ENCODE results near the gene MAF.
A peak's percentile ranks its signal among the peaks of the same experiment; 100 is the strongest.

MAF gene

DNA sequence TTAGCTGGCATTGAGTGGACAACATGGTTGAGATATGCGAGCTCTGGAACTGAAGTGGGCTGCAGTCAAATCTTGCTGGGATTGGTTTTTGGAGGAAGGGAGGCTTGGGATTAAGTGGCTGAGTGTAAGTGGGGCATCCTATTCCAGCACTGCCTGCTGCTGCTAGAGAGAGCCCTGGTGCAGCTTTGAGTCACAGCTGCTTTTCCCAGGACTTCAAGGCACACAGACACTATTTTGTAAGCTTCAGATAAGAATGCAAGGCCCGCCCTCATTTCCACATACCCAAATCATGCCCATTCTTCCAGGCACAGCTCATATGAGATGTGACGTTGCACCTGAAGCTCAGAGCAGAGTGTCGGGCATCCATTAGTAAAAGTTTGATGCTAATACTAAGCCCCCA lies 10.2 kb upstream of the MAF start:
- DNase-seq = no peak

DNA sequence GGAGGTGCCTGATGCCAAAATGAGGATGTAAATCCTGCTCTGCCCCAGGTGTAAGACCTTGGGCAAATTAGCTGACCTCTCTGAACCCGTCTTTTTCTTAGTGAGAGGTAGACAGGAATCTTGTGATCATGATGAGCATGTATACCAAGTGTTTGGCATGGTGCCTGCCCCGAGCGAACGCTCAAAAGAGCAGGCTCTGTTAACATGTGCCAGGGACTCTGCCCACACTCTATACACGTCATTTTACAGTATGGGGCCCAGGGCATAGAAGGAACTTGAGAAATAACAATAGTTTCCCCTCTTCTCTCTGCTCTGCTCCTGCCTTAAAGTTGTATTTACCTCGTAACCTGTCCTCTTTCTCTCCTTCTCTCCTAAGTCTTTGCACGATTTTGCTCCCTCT lies 9.3 kb upstream of the MAF start:
- DNase-seq = no peak

DNA sequence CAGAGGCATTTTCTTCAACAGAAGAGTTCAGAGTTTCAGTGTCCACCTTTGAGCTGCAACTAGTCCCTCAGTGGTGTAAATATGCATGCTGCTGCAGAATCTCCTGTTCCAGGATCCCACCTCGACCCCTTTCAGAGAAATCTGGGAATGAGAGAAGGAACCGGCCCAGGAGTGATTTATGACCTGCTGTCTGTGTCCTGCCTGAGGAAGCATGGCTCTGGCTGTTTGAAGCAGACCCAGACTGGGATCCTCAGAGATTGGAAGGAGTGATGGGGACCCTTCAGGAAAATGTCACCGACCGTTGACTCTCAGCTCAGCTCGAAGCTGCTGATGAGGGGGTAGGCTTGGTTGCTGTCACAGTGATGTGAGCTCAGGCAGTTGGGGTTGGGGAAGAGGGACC lies 8.4 kb upstream of the MAF start:
- DNase-seq = no peak

DNA sequence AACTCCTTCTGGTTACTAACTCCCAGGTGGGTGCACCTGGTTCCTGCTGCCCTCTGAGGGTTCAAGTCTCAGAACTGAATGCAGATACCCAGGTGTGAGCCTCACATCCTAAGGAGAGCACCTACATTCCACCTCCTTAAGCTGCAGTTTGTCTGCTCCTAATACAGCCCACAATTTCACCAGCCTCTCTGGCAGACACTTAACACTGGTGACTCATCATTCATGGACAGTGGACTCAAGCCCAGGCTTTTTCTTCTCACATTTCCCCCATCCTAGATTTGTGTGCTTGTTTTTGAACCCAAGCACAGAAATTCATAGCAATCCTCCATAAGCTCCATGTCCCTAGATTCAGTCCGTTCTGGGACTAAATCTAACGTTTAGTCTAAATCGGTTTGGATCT lies 7.0 kb upstream of the MAF start:
- DNase-seq = peak; percentile 55

DNA sequence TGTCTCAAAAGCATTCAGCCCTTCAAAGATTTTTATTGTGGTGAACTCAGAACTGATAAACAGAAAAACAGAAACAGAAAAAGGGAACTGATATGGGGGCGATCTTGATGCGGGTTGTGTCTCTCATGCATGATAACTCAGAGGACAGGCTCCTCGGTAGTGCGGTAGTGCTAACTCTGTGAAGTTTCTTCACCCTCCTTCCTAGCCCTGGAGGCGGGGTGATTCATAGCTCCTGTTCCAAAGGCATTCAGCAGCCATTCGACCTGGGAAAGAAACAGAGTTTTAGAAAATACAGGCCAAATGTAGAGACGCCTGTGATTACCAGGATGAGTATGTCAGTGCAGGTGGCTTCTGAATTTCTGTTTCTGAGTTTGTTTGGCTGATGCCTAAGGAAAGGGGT lies 5.5 kb upstream of the MAF start:
- DNase-seq = peak; percentile 20

DNA sequence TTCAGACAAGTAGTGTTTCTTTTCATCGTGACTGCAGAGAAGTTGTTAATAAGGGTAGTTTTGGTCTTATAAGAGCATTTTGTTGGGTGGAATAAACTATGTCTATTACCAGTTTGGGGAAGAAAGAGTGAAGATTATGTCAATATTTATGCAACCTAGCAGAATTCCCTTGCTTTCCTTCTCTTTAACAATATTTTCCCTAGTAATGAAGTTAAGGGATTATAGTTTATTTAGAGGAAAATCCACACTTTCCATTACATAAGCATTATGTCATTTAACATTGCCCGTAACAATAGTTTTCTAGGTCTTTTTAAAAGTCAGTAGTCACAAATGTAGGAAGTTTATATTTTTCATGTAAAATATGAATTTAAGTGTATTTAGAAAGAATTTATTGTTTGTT lies 2.5 kb upstream of the MAF start:
- DNase-seq = no peak

DNA sequence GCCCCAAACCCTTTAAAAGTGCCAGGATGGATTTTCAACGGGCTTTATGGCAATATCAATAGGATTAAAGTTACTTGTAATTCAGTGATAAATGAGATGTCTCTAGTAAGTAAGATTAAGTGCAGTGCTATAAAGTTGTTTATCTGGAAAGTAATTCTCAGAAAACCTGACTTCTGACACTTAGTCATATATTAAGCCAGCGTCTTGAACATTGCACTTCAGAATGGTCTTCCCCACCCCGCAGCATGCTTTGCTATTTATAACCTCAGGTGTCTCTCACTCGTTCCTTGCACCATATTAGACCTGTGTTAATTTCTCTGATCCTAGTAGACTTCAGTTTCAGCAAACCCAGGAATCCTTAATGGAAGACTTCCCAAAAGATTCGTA lies 2.1 kb upstream of the MAF start:
- no peak for DNase-seq

DNA sequence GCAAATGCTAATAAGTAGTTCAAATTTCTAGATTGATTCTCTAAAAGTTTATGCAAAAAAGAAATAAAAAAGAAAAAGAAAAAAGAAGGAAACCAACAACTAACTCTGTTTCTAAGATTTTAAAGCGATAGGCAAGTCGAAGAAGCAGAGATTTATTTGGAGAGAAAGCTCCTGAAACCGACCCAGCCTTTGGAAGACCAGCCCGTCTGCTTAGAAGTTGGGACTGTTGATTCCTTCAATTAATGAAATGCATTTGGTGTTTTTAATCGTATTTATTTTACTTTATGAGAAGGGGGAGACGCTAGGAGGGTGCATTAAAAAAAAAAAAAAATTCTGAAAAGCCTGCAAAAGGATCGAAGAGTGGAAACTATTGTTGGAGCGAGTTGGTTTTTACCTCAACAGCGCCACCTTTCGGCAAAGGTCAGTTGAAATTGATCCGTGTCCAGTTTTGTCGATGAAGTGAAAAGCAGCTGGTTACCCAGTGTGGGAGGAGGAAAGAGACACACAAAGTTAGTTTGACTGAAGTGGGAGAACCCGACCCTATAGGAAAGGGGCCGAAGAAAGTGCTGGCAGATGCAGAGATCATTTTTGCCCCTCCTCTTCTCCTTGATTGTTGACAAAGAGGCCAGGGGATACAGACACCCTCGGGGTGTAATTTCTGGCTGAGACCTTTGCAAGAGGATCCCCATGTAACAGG lies 1.5 kb upstream of the MAF start:
- DNase-seq = peak; percentile 76

DNA sequence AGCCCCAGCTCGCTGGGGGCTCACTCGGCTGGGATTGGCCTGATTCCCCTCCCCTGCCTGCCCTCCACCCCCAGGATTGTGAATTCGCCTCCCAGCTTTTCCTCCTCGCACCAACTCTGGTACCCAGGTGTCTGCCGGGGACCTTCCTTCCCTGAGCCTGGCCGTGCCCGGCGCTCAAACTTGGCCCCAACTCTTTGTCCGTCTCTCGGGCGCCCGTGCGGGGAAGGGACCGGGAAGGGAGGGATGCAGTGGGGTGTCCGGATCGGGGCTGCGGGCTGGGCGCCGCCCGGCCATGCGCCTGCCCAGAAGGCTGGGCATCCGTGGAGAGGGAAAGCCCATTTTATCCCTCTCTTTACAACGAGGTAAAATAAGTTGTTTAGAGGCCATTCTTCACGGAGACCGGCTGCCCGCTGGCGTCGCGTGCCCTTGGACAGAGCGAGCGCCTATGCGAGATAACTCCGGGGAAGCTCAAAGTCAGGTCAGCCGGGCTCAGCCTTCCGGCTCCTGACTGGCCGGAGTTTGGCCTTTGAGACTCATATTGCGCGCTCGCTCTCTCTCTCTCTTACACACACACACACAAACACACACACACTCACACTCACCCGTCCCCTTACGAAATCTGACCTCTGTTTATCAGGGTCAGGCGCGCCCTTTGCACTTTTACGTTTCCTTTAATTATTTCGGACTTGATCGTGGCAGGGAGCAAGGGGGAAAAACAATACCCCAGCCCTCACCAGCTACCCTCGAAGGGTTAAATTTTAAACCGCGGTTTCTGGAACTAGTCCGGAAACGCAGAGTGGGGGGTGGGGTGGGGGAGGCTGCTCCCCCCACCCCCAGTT lies 774 bp upstream of the MAF start:
- DNase-seq = peak; percentile 63

DNA sequence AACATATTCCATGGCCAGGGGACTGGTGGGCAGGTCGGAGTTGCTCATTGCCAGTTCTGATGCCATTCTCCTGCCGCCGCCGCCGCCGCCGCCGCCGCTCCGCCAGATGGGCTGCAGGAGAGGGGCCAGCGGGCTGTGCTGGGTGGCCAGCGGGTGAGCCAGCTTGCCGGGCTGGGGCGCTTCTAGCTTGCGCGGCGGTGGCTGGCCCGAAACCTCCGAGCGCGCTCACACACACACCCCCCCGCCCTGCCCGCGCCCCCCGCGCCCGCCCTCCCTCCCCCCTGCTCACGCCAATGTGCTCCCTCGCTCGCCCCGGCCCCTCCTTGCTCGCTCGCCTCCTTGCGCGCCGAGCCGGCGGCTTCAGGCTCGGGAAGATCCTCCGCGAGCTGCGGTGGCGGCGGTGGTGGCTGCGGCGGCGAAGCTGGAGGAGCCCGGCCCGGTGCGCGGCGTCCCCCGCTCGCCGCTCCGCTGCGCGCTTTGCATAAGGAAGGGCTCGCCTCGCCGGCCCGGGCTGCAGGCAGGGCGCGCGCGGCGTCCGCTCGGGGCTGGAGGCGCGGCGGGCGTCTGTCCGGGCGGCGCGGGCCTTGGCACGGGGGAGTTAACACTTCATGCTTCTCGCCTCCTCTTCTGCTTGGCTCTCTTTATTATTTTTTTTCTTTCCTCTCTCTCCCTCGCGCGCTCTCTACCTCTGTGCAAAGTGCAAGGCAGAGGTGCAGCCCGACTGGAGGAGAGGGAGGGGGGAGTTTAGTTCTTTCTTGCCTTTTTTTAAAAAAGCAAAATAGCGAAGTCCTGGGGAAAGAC lies 500 bp downstream of the MAF start:
- no peak for DNase-seq

DNA sequence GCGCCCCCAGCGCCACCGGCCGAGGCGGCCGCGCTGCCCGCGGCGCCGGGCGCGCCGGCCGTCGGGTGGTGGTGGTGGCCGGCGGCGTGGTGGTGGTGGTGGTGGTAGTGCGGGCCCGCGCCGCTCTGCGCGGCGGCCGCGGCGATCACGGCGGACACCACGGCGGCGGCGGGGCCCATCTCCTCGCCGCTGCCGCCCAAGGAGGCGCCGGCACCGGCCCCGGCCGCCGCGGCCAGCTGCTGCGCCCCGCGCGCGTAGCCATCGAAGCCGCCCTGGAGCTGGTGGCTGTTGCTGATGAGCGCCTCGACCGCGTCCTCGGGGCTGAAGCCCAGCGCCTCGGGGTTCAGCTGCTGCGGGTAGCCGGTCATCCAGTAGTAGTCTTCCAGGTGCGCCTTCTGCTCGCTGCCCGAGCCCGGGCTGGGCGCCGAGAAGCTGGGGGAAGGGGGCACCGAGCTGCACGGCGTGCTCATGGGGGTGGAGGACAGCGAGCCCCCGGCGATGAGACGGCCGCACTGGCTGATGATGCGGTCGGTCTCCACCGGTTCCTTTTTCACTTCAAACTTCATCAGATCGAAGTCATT lies 1.2 kb downstream of the MAF start:
- no peak for DNase-seq

DNA sequence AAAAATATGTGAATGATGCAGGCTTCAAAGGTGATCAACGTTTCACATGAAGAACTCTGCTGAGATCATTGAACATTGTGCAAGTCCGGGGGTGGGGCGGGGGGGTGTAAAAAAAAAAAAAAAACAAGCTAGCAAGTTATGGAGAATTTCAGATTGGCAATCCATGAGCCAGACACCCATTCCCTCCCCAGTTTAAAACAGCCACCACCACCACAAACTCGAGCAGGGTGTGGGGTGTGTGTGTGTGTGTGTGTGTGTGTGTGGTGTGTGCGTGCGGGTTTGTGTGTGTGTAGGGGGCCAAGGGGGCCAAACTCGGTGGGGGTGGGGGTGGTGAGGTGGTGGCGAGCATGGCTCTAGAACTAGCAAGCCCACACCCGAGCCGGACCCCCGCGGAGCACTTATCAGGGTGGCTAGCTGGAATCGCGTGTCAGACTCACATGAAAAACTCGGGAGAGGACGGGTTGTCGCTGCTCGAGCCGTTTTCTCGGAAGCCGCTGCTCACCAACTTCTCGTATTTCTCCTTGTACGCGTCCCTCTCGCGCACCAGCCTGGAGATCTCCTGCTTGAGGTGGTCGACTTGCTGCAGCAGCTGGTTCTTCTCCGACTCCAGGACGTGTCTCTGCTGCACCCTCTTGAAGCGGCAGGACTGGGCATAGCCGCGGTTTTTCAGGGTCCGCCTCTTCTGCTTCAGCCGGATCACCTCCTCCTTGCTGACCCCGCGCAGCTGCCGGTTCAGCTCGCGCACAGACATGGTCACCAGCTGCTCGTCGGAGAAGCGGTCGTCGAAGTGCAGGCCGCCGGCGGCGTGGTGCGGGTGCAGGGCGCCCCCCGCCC lies 2.0 kb downstream of the MAF start:
- peak; percentile 27 for DNase-seq

DNA sequence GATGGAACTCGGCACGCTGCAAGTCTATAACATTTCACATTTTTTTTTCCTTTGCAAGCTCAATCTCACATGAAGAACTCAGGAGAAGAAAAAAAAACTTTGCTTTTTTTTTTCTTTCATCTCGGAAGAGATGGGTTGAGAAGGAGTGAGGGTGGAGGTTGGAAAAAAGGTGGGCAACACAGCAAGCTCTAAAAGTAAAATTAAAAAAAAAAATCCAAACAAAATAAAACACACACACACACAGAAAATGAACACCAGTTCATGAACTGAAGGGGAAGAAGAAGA lies 2.5 kb downstream of the MAF start:
- peak; percentile 39 for DNase-seq

DNA sequence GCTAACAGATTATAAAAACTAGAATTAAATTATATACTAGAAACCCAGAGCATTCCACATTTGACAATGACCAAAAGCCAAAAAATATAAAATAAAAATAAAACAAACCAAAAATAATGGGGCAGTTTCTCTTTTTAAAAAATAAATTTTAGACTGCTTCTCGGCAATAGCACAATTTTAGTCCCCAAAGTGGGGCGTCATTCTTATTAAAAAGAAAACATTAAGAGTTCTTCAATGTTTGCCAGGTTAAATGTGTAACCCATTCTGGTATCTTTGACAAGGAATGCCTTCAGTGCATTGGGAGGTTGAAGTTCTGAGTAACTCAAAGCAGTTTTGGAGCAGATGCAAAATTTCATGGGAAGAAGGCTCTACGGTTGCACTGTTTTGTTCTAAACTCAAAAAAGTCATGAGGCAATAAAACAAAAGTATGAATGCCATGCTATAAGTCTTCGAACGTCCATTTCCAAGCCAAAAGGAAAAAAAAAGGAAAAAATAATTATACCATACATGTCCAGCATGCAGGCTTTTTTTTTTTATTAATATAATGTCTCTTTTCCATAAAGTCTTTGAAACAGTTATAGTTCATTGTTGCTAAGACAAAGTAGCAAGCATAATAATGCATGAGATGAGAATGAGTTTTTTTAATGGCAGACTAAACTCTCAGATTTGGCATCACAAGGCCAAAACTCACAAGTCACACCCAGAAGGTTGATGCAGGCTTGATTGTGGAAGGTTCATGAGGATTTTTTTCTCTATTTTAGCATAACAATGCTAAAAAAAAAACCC lies 3.1 kb downstream of the MAF start:
- DNase-seq = peak; percentile 37

DNA sequence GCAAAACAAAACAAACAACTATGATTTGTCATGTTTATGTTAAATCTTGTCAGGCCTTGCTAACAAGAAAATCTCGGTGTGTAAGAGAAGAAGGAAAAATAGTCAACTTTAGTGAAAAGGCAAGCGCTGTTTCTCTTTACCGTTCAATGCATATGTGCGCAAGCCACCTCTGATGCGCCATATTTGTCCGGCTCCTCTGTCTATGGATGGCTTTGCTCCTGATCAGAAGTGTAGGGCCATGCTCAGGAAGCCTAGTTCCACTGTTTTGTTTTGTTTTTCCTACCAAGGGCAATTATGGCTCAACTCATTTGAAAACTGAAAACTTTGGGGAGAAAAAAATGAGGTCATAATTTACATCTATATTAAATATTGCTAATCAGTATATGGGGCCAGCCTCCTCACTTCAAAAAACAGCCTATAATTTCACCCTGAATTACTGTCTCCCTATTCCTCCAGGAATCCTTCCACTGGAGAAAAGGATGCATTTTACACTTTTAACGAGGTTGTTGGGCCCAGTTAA lies 4.5 kb downstream of the MAF start:
- peak; percentile 63 for DNase-seq

DNA sequence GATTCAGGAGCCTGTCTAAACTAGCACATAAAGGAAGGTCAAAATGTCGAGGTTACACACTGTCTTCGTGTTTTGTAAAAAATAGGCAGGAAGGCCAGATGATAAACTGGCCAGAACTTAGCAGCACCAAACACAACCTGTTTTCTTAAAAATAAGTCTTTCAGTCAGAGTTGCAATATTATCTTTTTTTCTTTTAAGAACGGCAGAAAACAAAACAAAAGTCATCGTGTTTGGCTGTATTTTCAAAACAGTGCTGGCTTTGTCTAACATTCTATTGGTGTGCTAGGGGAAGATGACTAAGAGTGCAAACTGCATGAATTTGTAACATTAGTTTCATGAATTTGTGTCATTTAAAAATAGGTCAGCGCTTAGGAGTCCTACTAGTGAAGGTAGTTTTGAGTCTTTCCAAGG lies 5.3 kb downstream of the MAF start:
- peak; percentile 24 for DNase-seq

DNA sequence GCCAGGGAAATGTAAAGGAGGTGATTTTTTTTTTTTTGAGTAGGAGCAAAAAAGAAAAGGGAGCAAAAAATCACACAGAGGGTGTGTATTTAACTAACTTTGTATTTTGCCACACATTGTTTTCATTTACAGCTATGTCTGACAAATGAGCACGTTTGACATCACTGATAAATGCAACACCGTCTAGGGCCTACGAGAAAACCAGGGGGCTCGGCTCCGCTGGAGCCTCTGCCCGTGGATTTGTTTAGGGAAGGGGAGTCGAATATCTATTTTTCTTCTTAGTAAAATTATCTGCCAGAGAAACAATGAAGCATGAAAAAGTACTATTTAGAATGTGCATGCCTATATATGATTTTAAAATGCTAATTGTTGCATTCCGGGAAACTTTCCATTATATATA lies 6.8 kb downstream of the MAF start:
- DNase-seq = no peak

DNA sequence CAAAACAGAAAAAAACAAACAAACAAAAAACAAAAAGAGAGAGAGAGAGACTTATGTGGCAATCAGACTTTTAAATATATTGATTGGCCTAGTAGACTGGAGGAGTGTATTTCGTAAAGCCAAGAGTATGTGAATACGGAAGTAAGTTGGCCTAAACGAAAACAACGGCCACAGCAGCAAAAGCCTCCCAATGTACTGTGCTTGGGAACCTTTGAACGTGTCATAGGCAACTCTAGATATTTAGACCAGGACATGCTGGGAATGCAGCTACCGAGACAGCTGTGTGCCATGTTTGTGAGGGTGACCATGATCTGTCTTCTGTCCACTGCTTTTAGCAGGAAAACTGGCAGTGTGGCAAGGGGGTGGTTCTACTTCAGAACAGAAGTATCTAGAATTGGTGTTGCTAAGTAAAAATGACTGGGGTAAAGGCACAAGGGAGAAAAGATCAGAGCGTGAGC lies 7.4 kb downstream of the MAF start:
- peak; percentile 69 for DNase-seq

DNA sequence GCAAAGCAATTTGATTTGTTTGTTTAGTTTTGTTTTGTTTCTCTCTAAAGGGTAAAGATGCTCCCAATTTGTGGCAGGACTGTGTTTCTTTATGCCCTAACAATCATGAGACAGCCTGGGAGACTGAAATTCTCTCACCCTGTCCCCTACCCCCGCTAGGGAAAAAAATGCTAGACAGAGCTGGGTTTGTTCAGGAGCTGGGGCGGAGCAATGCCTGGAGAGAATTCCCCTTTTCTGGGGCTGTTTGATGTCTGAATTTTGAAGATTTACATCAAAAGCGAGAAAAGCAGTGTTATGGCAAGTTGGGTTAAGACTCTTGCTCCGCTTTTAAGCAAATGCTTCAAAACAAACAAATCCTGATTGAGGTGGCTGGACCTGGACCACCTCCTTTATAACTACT lies 8.4 kb downstream of the MAF start:
- no peak for DNase-seq

DNA sequence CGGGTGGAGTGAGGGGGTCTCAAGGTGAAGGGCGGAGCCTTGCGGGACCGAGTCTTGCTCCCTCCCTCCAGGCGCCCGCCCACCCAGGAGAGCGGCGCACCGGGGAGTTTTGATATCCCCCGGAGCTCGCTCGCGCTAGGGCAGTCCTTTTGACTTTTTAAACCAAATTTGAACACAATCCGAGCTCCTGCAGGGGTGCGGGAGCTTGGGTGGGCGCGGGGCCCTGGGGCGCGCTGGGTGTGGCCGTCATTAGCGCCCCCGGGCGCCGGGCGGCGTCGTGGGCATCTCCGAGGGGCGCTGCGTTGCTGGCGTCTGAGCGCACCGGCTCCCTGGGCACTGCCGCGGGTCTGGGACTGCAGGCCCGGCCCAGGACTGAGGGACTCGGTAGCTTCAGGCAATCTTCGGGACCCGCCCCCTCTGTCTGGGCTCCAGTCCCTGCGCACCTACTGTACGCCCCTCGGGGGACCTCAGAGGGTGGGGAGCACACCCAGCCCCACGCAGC lies 10.9 kb downstream of the MAF start:
- DNase-seq = no peak

DNA sequence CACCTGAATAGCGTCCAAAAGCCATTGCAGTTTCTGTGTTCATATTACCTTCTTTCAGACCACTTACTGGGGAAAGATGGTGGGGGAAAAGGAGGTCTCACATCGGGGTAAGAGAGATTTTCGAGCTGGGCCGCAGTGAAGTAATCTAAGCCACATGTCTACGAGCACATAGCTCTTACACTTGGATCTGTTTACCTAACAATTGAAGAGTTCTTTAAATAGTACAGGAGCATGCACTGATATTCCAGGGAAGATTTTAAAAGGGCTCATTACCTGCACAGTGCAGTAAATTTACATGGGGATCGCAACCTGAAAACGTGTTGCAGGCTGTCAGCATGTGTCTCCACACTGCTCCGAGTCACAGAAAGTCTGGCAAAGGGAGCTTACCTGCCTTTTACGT lies 12.6 kb downstream of the MAF start:
- no peak for DNase-seq
